ENCODE results near the gene RPAP3. TPM values are rescaled to one million over a fixed set of nuclear protein-coding genes. Genes with fewer than 3 reads are reported as not detected.

RPAP3 gene
- polyA plus RNA-seq, 3 donors = 9.6 to 20.6 (median 19.0) TPM

DNA sequence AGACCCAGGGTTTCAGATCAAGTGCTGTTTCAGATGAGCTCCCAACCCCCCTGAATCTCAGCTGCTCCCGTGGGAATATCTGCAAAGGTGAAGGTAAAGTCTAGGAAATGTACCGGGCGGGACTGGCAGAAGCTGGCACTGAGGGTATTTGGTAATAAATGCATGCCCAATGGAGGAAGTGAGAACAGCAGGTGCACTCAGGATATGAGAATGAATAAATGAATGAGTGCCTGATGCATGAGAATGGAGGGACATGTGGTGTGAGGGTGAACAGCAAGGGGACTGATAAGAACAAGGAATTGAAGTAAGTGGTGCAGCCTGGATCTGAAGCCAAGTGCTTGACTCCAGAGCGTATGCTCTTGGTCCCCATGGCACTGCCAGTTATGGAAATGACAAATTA lies 41.3 kb upstream of the RPAP3 start:
- Mint-ChIP-seq H3K27ac (no peak overlapping the region), H3K4me1 (peaks cover 24% of the 10 kb centered on the region), H3K36me3 (no peaks in the 10 kb centered on the region), H3K4me3 (no peak overlapping the region), H3K9me3 (peaks cover 0 to 1% (median 0%) of the 10 kb centered on the region in 7 donors), H3K27me3 (ENCODE audit: low read depth in 3 of 3) (peaks cover 14 to 30% (median 18%) of the 10 kb centered on the region in 3 donors)
- Histone ChIP-seq H3K4me1 (ENCODE audit: control insufficient read depth in 1 of 2, insufficient read depth in 2 of 2, low read length in 2 of 2) (peaks cover 8 to 11% of the 10 kb centered on the region in 2 donors), H3K9me3 (replicated peaks in 1 of 2; ENCODE audit: control insufficient read depth in 1 of 2, insufficient read depth in 1 of 2, low read length in 2 of 2) (no peaks in the 10 kb centered on the region), H3K27me3 (ENCODE audit: control insufficient read depth in 2 of 2, insufficient read depth in 2 of 2, low read length in 2 of 2) (no peaks in the 10 kb centered on the region), H2AFZ (ENCODE audit: insufficient read depth, low read depth, low read length, poor library complexity, severe bottlenecking) (no peak overlapping the region), H3K9ac (ENCODE audit: insufficient read depth, low read length, poor library complexity, severe bottlenecking) (no peak overlapping the region), H3K4me3 (replicated peaks in 1 of 3; ENCODE audit: low read depth in 2 of 3, low read length in 3 of 3) (no peak overlapping the region), H3K4me2 (replicated peaks; ENCODE audit: extremely low read depth, low read length, poor library complexity, severe bottlenecking) (no peak overlapping the region), H3K36me3 (replicated peaks in 1 of 2; ENCODE audit: control insufficient read depth in 1 of 2, insufficient read depth in 2 of 2, low read length in 2 of 2) (no peaks in the 10 kb centered on the region), H4K20me1 (ENCODE audit: insufficient read depth, low read length) (no peaks in the 10 kb centered on the region), H3K79me2 (ENCODE audit: insufficient read depth, low read length) (no peaks in the 10 kb centered on the region), H3K27ac (ENCODE audit: low read depth in 1 of 2, low read length in 2 of 2) (no peak overlapping the region)
- intact Hi-C loops (cut with micrococcal nuclease) = no loop called here
- TF ChIP-seq, protein P1, sequence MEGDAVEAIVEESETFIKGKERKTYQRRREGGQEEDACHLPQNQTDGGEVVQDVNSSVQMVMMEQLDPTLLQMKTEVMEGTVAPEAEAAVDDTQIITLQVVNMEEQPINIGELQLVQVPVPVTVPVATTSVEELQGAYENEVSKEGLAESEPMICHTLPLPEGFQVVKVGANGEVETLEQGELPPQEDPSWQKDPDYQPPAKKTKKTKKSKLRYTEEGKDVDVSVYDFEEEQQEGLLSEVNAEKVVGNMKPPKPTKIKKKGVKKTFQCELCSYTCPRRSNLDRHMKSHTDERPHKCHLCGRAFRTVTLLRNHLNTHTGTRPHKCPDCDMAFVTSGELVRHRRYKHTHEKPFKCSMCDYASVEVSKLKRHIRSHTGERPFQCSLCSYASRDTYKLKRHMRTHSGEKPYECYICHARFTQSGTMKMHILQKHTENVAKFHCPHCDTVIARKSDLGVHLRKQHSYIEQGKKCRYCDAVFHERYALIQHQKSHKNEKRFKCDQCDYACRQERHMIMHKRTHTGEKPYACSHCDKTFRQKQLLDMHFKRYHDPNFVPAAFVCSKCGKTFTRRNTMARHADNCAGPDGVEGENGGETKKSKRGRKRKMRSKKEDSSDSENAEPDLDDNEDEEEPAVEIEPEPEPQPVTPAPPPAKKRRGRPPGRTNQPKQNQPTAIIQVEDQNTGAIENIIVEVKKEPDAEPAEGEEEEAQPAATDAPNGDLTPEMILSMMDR (IDR thresholded peaks at IDR 0.05) = no peak
- WGBS (ENCODE audit: insufficient coverage) = 68% methylated on average over 4 of the region's 4 CpGs
- DNase-seq = no peak

DNA sequence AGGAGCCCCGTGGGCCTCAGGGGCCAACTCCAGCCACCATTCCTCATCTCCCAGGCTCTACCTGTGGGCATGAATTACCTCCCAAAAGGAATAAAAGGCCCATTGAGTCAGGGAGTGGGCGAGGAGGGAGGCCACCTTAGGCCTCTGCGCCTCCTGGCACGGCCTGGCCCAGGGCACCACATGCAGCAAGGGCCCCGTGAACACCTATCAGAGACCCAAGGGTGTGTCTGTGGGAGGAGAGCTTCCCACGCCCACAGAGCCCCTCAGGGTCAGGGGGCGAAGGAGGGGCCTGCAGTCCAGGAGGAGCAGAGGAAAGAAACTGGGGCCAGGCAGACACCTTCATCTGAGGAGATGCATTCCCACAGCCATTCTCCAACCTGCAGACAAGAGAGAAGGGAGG lies 40.7 kb upstream of the RPAP3 start:
- peaks cover 30% of the 10 kb centered on the region for H3K4me1 Mint-ChIP-seq
- TF ChIP-seq, protein P1 (IDR thresholded peaks at IDR 0.05) = no peak
- H3K9me3 Mint-ChIP-seq = peaks cover 0 to 1% (median 0%) of the 10 kb centered on the region in 7 donors
- Histone ChIP-seq H3K79me2 (ENCODE audit: insufficient read depth, low read length) (no peaks in the 10 kb centered on the region), H3K4me1 (ENCODE audit: control insufficient read depth in 1 of 2, insufficient read depth in 2 of 2, low read length in 2 of 2) (peaks cover 13 to 16% of the 10 kb centered on the region in 2 donors), H3K36me3 (replicated peaks in 1 of 2; ENCODE audit: control insufficient read depth in 1 of 2, insufficient read depth in 2 of 2, low read length in 2 of 2) (no peaks in the 10 kb centered on the region), H3K4me3 (replicated peaks in 1 of 3; ENCODE audit: low read depth in 2 of 3, low read length in 3 of 3) (no peak overlapping the region), H2AFZ (ENCODE audit: insufficient read depth, low read depth, low read length, poor library complexity, severe bottlenecking) (no peak overlapping the region), H3K27ac (ENCODE audit: low read depth in 1 of 2, low read length in 2 of 2) (no peak overlapping the region), H3K4me2 (replicated peaks; ENCODE audit: extremely low read depth, low read length, poor library complexity, severe bottlenecking) (no peak overlapping the region), H3K27me3 (ENCODE audit: control insufficient read depth in 2 of 2, insufficient read depth in 2 of 2, low read length in 2 of 2) (no peaks in the 10 kb centered on the region), H3K9ac (ENCODE audit: insufficient read depth, low read length, poor library complexity, severe bottlenecking) (no peak overlapping the region), H3K9me3 (replicated peaks in 1 of 2; ENCODE audit: control insufficient read depth in 1 of 2, insufficient read depth in 1 of 2, low read length in 2 of 2) (no peaks in the 10 kb centered on the region), H4K20me1 (ENCODE audit: insufficient read depth, low read length) (no peaks in the 10 kb centered on the region)
- WGBS (ENCODE audit: insufficient coverage) = 100% methylated on average over 3 of the region's 7 CpGs
- no peak for DNase-seq
- H3K27ac Mint-ChIP-seq = no peak overlapping the region
- intact Hi-C loops (cut with micrococcal nuclease) = no loop called here
- H3K4me3 Mint-ChIP-seq = no peak overlapping the region
- peaks cover 14 to 30% (median 18%) of the 10 kb centered on the region in 3 donors for H3K27me3 Mint-ChIP-seq (ENCODE audit: low read depth in 3 of 3)
- H3K36me3 Mint-ChIP-seq = no peaks in the 10 kb centered on the region
